ENCODE data around the gene MYEOV.

The MYEOV gene

GRCh38 chr11:69251057-69251393 is 42.9 kb upstream of the MYEOV start:
- no peak for TF ChIP-seq CTCF (IDR thresholded peaks at IDR 0.05)

GRCh38 chr11:69251639-69252489 is 42.1 kb upstream of the MYEOV start:
- TF ChIP-seq CTCF (IDR thresholded peaks at IDR 0.05) = no peak

GRCh38 chr11:69252490-69252837 is 41.5 kb upstream of the MYEOV start:
- TF ChIP-seq CTCF (IDR thresholded peaks at IDR 0.05) = no peak

- no peak for TF ChIP-seq CTCF (IDR thresholded peaks at IDR 0.05)
Measured at GRCh38 chr11:69253028-69253427, 40.9 kb upstream of the MYEOV start.

- no peak for TF ChIP-seq CTCF (IDR thresholded peaks at IDR 0.05)
Measured at GRCh38 chr11:69257134-69257533, 36.8 kb upstream of the MYEOV start.

GRCh38 chr11:69257838-69258658 is 35.9 kb upstream of the MYEOV start:
- TF ChIP-seq CTCF (IDR thresholded peaks at IDR 0.05) = no peak

- TF ChIP-seq CTCF (IDR thresholded peaks at IDR 0.05) = no peak
Measured at GRCh38 chr11:69259096-69259495, 34.9 kb upstream of the MYEOV start.
